GM21619 (cell line): Measurements from ENCODE around the gene CCDC13.

Source experiments
- ATAC-seq: cut with Tn5 transposase; IDR thresholded peaks from one replicate; pipeline ENCODE4 v1.9.1; 2021; ENCODE audit not compliant: unreplicated experiment

The CCDC13 gene

DNA sequence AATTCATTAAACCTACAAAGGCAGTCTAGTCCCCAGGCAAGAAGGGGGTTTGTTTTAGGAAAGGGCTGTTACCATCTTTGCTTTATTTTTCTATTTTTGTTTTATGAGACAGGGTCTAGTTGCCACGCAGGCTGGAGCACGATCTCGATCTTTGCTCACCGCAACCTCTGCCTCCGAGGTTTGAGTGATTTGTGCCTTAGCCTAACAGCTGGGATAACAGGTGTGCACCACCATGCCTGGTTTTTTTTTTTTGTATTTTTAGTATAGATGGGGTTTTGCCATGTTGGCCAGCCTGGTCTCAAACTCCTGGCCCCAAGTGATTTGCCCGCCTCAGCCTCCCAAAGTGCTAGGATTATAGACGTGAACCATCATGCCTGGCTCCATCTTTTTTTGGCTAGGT lies 26.3 kb upstream of the CCDC13 start:
- ATAC-seq = no peak

DNA sequence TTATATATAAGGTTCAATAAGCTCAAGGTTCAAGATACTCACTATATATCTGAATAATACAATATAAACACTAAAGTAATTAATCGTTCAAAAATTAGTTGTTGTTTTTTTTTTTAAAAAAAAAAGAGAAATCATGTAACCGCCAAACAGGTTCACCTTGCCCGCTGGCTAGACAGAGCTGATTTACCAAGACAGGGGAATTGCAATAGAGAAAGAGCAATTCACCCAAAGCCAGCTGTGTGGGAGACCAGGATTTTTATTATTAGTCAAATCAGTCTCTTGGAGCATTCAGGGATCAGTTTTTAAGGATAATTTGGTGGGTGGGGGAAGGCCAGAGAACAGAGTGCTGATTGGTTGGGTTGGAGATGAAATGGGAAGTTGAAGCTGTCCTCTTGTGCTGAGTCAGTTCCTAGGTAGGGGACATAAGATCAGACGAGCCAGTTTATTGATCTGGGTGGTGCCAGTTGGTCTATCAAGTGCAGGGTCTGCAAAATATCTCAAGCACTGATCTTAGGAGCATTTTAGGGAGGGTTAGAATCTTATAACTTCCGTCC lies 23.4 kb upstream of the CCDC13 start:
- no peak for ATAC-seq

DNA sequence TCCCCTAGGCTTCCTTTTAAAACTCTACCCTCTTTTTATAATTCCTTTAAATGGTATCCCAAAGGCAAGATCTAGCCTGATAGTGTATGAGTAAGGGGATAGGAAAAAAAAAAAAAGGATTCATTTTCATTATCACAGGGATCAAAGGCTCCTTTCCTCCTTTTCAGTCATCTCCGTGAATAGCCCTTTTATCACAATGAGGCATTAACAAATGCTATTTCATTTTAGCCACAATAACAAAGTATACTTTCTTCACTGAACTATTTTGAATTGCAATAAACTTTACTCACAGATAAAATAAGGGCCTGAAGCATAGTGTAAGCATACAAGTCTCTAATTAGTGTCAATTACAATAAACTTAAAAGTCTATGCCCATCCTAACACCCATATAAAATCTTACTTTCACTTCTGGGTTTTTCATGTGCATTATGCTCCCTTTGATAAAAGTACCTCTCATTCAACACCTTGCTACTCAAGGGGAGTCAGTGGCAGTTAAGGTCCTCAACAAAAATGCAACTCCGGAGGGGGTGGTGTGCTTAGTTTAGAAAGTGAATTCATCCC lies 22.6 kb upstream of the CCDC13 start:
- ATAC-seq = no peak

DNA sequence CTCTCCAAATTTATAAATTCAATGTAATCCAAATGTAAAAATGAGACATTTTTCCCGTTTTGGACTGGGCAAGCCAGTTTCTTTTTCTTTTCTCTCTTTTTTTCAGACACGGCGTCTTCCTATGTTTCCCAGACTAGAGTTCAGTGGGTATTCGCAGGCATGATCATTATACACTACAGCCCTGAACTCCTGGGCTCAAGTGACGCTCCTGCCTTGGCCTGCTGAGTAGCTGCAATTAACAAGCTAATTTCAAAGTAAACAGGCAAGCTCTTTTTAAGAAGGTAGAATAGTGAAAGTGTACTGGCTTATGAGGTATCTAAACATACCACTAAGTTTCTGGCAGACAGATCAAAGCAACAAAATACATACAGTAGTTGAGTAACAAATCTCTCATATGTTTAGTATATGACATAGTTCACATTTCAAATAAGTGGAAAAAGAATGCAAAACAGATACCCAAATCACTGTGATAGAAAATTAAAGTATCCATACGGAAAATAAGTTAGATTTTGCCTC lies 17.7 kb upstream of the CCDC13 start:
- ATAC-seq = no peak

DNA sequence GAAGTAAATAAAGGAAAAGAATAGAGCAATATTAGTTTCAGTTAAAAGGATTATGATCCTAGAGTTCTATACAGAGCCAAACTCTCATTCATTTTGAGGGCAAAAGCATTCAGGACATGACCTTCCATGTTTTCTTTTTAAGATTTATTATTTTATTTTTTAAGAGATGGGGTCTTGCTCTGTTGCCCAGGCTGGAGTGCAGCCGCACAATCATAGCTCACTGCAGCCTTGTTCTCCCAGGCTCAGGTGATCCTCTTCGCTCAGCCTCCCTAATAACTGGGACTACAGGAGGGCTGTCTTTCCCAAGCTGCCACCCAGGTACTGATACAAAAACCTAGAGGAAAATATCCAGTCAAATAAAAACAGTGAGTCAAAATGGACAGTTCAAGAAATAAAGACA lies 13.6 kb upstream of the CCDC13 start:
- ATAC-seq = no peak

DNA sequence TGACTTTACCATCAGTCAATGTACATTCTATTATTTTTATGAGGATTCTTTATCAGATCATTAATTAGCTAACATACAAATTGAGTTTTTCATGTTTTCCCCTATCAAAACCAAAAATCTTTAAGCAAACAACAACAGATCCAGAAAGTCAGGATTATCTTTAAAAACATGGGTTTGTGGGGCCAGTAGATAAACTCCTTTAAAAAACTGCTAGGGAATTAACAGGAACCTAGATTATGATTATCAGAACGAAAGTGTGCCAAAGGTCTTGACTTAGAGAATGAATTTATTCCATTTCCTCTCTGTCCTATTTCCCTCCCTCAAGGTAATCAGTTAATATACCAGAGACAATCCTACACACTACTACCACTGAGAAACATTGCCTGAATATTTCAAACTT lies 13.2 kb upstream of the CCDC13 start:
- no peak for ATAC-seq

DNA sequence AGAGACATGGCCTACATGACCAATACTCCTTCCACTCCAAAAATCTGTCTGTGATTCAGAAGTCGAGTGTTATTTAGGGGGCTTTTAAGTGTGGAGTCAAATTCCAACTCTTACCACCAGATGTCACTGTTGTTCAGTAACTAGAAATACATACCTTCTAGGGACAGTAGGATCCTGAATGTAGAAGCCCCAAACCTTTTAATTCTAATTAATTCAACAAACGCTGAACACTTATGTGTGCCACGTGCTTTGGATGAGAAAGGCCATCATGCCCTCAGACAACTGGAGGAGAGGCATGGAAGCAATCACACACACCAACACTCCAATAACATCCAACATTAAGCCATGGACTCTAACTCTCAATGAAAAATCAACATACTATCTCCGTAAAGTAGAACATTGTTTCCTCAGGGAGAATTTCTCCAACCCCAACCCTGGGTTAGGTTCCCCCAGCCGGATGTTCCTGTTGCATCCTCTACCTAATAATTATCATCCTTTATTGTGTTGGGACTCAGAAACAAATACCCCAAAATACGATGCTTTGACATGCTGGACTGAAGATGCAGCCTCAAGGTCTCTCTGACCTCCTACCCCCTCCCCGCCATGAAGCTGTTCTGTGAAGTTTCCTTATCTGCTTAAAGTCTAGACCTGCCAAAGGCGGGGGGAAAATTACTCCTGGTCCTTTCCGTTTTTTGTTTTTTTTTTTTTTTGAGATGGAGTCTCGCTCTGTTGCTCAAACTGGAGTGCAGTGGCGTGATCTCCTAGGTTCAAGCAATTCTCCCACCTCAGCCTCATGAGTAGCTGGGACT lies 8.0 kb upstream of the CCDC13 start:
- no peak for ATAC-seq

DNA sequence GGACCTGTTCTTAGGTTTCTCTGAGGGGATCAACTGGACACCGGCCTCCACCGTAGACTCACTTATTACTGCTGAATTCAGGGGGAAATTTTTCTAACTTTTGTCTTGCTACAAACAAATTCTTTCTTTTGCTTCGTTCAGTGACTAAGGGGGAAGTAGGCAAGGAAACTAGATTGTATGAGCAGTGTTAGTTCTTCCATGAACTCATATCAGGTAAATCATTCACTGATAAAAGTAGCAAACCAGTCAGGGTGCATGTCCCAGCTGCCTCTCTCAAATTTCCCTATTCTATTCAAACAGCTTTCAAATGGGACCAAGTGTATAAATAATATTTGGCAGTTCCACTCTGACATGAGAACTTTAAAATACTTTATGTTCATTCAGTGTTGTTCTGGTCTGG lies 7.3 kb upstream of the CCDC13 start:
- ATAC-seq = no peak

DNA sequence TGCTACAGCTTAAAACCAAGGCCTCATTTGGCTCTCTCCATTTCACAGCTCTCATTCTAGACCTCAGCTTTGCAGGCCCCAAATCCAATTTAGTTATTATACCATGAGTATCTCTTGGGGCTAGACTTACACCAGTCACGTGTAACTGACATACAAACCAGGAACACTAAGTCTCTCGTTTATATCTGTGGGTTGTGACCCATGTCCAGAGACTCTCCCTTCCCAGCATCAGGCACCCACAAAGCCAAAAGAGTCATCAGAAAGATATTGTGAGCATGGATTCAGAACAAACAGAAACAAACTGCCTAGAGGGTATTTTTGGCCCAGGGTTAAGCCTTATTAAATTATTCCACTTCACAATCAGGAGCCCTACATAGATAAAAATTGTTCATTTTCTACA lies 5.6 kb upstream of the CCDC13 start:
- ATAC-seq = no peak

DNA sequence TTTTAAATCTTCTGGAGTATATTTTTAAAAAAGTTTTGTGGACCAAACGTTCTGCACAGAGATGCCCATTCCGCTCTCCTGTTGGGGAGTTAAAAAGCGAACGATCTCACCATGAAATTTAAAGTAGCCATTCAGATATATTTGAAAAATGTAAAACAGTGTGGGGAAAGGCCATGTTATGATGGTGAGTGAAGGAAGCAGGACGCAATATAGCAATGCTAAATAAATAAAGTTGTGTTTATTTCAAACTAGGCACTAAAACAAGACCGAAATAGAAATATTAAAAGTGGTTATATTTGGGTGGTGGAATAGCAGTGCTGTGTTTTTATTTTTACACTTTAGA lies 327 bp upstream of the CCDC13 start:
- no peak for ATAC-seq

DNA sequence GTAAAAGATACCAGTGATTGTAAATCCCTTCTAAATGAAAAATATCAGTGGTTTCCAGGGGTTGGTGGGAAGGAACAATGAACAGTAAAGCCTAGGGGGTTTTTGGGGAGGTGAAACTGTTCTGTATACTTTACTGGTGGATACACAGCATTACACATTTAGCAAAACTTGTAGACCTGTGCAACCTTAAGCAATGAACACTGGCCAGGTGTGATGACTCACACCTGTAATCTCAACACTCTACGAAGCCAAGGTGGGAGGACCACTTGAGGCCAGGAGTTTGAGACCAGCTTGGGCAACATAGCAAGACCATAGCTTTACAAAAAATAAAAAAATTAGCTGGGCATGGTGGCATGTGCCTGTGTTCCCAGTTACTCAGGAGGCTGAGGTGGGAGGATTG lies 1.8 kb downstream of the CCDC13 start:
- ATAC-seq = no peak

DNA sequence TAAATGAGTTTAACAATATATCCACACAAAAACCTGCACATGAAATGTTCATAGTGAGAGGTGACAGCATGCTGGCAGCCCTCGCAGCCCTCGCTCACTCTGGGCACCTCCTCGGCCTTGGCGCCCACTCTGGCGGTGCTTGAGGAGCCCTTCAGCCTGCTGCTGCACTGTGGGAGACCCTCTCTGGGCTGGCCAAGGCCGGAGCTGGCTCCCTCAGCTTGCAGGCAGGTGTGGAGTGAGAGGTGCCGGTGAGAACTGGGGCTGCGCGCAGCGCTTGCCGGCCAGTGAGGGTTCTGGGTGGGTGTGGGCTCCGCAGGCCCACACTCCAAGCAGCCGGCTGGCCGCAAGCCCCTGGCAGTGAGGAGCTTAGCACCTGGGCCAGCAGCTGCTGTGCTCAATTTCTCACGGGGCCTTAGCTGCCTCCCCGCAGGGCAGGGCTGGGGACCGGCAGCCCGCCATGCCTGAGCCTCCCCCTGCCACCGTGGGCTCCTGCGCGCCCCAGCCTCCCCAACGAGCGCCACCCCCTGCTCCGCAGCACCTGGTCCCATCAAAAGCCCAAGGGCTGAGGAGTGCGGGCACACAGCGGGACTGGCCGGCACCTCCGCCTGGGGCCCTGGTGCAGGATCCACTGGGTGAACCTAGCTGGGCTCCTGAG lies 3.4 kb downstream of the CCDC13 start:
- ATAC-seq = no peak

DNA sequence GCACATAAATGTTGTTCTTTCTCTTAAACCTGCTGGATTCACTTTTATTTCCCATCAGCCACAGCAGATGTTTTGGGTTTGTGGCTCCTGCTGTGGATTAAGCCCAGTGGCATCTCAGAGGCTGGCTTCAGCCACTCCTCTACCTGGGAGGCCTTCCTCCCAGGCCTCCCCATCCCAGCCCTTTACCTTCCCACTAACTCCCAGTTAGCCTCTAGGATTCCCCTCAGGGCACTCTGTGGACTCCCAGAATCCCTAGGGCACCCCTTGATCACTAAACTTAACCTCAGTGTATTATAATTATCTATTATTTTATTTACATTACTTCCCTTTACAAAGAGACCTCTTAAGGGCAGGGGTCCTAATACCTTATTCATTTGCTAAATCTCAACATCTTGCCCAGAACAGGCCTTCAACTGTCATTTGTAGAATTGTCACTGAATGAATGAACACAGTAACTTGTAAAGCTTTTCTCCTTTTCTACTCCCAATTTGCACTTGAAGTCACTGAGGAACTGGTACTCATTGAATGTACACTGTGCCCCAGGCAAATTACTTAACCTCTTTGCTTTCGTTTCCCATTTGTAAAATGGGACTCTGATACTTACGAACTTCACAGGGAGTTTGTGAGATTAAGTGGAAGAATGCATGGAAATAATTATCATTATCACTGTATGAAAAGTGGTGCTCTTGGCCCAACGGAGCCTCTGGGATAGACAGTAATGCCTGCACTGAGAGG lies 8.3 kb downstream of the CCDC13 start:
- no peak for ATAC-seq

DNA sequence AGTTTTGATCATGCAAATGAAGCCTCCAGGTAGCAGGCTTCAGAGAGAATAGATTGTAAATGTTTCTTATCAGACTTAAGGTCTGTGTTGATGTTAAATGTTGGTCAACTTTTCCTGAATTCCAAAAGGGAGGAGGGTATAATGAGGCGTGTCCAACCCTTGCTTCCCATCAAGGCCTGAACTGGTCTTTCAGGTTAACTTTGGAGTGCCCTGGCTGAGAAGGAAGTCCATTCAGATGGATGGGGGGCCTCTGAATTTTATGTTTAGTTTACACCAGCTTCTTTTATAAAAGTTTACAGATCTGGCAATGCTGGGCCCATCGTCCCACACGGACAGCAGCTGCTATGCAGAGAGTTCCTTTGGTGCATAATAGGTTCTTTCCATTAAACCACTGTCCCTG lies 8.9 kb downstream of the CCDC13 start:
- ATAC-seq = no peak

DNA sequence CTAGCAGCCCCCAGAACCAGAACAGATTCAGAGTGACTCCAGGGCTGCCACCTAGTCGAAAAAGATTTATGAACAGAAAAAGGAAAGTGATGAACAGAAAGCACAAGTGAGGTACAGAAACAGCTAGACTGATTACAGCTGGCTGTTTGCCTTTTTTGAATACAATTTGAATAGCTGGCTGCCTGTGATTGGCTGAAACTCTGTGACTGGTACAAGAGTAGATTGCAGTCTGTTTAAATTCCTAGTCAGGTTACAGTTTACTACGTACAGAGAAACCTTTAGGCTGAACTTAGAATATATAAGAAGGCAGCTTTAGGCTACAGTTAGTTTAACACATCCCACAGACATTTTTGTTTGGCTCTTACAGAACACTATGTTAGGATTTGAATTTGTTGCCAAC lies 10.0 kb downstream of the CCDC13 start:
- no peak for ATAC-seq

DNA sequence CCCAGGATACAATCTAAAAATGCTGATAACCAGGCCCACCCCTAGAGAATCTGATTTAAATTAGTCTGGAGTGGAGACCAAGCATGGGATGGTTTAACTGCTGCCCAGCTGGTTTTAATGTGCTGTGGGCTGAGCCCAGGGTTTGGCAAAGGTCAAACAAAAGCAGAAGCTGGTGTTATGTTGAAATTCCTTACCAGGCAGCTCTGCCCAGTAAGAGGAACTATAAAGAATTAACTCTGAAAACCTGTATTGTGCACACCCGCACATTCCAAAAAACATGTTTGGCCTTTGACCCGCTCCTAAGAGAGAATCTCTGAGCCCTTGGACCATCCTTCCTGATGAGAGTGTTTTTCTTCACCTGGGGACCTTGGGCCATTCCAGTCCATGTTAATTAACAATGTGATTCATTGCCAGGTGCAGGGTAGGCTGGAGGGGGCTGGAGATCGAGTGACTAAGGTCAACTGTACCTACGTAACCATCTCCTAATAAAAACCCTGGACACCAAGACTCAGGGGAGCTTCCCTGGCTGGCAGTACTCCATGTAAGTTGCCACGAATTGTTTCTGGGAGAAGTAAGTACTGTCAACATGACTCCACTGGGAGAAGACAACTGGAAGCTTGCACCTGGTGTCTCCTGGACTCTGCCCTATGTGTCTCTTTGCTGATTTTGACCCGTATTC lies 10.9 kb downstream of the CCDC13 start:
- no peak for ATAC-seq

DNA sequence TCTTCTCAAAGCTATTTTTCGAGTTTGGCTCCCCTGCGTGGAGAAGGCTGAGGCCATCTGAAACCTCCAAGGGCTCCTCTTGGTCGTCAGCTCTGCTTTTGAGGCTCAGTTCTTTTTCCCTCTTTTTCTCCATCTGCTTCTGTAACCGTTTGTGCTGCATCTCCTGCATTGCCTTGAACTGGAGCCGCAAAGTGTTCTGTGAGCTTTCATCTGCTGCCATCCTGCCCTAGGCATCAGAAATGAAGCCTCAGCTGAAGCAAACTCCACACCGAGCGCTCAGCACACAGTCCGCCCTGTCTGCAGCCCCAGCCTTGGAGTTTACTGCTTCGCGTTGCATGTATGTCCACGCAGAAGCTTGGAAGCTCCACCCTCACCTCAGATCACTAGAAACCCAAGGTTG lies 14.9 kb downstream of the CCDC13 start:
- ATAC-seq = no peak

DNA sequence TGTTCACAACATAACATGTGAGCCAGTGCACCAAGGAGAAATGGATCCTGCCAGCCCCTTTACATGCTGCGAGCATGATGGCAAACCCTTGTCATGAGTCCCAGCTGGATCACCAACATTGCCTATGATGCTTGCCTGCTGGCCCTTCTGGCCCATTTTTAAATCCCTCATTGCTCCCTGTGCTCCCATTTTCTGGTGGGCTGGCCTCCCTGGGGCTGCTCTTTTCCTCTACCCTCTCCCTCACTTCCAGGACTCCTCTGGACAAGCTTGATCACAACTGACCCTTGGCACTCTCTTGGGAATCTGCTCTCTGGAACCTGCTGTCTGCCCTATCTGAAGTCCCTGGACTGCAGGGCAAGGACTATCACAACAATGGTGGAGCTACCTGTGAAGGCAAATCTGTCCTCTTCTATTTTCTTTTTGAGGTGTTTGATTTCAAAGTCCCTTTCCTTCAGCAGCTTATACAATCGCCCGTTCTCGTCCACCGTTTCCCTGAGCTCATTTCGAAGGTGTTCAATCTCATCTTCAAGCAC lies 16.3 kb downstream of the CCDC13 start:
- ATAC-seq = no peak

DNA sequence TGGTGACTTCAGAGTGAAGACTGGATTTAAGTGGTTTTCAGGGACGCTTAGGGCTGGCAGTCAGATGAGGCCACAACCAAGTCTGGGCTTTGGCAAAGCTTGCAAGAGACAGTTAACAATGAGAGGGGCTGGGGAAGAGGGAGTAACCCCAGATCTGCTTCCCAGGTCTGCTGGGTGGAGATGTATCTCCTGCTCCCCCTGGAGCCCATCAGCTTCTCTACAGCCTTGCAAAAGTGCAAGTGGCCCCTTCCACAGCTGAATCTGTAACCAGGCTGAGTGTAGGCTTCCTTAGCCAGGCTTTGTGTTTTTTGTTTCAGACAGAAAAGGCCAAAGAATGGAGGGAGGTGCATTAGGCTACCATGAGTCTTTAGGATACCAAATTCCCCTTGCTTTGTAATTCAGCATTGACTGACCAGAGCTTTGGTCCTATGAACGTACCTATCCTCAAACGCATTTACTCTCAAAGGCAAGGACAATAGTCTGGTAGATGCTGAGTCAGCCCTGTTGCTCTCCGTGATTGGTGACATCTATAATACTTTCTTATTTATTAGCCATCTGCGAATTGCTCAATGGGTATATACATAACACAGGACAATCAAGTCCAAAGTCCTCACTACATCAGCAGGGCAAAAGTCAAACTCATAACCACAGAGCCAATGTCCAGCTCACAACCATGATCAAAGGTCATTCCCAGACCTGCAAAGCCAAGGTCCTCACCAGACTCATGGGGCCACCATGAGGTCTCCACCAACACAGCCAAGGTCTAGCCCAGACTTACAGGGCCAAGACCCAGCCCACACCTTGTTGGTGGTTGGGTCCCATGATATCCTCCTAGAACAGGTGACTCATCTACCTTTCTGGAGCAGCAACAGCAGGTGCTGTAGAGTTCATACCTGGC lies 17.1 kb downstream of the CCDC13 start:
- no peak for ATAC-seq

DNA sequence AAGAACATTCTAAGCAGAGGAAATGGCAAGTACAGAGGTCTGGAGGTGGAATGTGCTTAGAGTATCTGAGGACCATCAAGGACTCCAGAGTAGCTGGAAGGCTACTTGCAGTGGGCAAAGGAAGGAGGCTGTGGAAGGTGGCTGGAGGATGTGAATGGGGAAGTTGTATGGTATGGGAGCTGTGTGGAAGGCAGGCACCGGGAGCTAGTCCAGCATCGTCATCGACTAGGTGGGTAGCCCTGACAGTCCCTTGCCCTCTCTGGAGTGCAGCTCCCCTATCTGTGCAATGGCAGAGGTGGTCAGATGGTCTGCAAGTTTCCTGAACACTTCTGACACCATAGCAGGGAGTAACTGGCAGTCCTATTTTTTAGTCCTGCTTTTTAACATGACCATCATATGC lies 19.3 kb downstream of the CCDC13 start:
- no peak for ATAC-seq
